Fibroblast of skin of back (primary cell): Measurements from ENCODE around the gene STX7.
A peak's percentile ranks its signal among the peaks of the same experiment; 100 is the strongest.

Source experiments
- DNase-seq: peaks from one replicate; pipeline ENCODE4 v3.0.0-alpha.2; 2013

STX7 gene

DNA sequence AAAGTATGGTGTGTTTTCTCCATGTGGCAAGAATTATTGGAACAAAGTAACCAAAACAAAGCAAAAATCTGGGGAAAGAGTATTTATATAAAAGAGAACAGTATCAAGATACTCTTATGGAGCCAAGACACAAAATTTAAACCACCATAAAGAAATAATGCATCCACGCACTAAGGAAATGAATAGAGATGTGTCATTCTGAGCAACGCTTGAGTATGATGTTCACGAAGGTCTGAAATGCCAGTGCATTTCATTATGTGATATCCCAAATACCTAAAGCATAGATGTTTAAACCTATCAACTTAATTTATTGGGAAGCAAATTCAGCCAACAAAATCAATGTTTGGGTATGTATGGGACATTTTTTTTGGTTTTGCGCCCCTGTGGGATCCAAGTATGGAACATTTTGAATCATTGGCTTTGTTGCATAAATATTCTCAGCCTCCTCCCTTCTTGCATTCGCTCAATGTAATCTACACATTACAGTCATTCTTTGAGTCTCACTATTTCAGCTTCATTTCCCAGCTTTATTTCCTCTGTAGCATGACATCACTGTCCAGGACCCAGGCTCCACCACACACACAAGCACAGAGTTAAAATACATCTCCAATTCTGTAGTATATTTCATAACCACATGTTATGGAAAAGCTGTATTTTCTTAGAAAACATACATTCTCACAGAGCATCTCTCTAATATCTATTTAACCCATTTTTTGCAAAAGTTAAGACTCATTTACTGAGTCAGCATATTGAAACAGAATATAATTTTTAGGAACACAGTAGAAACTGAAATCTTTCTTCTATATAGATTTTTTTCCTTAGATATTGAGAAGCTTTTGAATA is 100.0 kb downstream of the STX7 start:
- peak; percentile 59 for DNase-seq

DNA sequence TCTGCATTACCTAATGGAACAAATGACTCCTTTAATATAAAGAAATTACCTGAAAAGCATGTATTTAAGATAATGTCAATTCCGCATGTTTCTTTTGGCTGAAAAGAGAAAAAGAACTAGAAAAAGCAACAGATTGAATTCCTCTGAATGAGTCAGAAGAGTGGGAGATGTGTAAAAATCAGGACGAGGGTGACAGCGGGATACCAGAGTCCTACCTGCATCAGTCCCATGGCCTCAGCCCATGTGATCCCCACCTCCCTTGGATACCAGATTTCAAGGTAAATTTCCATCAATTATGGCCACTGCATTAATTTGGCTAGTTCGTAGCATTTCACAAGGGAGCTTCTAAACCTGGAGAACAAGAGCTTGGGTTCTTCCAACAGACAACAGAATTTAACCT is 101.6 kb downstream of the STX7 start:
- DNase-seq = no peak

DNA sequence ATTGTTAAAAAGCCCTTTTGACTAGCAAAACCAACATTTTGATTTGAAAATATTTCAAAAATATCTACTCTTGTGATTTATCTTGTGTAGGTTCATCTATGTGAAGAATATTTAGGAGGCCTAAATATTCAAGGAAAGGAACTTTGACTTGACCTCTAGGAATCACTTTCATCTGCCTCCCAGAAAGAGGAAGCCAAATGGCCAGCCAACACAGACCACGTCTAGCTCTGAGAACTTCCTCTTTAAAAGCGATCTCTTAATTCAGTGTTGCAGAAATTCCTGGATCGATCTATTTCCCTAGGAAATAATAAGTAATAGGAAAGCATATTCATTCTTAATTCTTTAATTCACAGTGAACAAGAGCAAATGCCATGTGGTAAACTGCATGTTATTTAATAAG is 102.1 kb downstream of the STX7 start:
- no peak for DNase-seq

DNA sequence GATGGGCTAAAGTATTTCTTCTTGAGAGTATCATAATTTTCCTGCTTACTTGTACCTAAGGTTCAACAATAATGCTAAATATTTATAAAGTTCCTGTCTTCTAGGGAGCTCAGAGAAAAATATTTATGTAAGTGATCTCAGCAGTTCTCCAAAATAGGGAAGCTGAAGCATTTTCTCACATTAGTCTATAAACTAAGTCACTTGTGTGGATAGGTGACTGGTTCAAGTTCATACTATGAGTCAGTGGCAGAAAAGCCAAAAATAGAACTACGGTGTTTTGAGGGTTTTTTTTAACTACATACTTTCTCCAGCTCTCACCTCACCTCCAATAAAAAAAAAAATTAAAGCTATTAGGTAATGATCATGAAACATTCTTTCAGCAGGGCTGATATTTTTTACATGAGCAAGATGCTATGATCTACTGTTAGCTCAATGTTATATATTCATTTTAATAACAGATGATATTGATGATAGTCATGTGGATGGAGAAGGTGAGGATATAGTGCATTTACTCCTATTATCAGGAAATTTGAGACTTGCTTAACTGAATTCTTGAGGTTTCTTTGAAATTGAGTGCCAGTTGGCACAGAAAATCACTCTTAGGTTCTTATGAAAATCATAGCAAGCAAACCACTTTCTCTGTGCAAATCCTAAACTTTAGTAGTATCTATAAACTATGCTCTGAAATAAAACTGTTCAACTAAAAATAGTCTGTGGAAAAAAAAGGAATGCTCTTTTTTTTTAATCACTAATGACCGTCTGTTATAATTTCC is 107.6 kb downstream of the STX7 start:
- peak; percentile 49 for DNase-seq

DNA sequence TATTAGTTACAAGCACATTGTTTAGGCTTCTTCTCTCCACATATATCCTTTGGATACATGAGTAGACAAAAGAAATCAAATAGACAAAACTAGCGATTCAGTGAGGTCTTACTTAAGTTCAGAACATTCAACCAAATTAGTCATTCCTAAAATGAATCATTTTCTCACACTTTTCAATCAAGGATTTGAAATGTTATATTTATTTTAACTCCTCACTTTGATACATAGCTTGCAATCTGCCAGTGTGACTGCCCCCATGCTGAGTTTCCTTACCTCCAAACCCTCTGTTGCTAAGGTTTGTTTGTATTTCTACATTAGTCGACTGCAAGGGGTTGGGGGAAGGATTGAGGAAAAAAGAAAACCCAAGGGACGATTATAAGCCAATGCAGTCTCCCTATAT is 108.2 kb downstream of the STX7 start:
- peak; percentile 44 for DNase-seq

DNA sequence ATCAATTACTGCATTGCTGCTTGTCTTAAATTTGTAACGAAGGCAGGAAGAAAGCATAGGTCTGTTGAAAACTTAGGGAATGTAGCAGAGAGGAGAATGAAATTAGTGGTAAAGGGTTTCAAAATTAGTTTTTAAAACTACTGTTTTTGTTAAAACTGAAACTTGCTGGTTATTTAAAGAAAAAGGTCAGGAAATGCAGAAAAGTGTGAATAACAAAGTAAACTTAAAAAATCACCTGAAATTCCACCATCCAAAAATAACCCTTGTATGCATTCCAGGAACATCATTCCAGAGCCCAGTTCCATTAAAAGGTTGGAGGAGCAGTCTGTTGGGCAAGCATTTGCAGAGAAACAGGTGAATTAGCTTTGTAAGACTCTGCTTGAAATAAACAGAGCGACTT is 108.6 kb downstream of the STX7 start:
- DNase-seq = no peak

DNA sequence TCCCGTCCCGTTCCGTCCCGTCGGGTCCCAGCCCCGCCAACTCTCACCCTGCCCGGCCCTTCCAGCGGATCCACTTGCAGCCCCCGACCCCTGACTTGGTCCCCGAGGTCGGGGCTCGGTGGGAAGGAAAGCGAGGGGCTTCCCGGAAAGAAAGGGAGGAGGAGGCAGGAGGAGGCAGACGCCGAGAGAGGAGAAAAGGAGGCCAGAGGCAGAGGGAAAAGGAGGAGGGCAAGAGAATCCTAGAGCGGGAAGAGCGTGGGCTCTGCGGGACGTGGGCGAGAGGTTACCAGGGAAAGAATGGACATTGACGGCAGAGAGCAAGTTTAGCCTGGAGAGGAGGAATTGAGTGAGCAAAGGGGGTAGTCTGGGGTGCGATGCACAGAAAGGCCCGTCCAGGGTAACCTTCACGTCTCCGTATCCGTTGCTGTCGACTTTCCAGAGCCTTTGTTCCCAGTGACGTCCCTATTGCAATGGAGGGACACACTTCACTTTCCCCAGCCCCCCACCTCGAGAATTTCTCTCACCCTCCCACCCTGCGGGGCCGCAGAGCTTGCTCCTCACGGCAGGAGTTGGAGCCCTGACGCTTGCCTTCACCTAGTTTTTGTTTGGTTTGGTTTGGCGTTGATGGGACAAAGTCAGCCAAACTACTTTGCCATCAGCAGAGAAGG is 111.2 kb downstream of the STX7 start:
- DNase-seq = no peak

DNA sequence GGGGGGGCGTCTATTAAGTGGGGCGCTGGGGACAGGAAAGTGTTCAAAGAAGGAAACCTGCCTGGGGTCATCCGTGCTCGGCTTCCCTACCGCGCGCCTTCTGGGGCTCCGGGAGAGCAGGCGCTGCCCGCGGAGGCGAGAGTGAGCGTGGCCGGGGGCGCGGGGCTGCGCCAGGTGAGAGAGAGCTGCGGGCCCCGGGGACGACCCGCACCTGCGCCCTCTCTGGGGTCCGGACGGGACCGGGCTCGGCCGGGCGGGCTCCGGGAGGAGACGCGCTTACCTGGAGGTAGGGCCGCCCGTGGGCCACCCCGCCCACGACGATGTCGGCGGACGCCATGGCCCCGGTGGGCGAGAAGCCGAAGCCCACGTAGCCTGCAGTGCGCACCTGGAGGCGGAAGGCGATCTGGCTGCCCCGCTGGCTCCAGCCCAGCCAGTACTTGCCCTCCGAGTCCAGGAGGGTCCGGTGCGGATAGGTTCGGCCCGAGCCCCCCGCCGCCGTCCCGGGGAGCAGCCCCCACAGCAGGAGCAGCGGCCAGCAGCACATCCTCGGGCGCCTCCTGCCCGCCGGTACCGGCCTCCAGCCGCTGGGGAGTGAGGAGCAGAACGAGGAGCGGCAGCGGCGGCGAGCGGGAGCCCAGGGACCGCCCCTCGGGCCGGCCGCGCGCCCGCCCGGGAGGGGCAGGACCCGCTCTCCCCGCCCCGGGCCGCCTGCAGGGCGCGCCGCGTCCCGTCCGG is 111.9 kb downstream of the STX7 start, which contains the start of gene MOXD1:
MOXD1 (minus strand) TSS at position 593 of the 735 bp plus-strand sequence; CDS start at position 544, 49 bp downstream.
- peak; percentile 61 for DNase-seq

DNA sequence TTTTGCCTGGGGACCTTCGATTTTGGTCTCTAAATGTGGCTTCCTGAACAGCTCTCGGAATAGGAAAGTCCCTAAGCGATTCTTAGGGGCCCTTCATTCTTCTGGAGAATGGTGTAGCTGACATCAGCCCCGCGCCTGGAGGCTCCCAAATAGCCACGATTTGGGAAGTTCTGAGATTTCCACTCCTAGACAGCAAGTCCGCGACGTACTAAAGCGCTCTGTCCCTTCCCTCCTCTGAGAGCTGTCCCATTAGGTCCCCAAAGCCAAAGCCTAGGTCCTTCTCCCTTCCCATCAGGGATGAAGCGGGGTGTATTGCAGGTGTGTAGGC is 112.4 kb downstream of the STX7 start:
- no peak for DNase-seq

DNA sequence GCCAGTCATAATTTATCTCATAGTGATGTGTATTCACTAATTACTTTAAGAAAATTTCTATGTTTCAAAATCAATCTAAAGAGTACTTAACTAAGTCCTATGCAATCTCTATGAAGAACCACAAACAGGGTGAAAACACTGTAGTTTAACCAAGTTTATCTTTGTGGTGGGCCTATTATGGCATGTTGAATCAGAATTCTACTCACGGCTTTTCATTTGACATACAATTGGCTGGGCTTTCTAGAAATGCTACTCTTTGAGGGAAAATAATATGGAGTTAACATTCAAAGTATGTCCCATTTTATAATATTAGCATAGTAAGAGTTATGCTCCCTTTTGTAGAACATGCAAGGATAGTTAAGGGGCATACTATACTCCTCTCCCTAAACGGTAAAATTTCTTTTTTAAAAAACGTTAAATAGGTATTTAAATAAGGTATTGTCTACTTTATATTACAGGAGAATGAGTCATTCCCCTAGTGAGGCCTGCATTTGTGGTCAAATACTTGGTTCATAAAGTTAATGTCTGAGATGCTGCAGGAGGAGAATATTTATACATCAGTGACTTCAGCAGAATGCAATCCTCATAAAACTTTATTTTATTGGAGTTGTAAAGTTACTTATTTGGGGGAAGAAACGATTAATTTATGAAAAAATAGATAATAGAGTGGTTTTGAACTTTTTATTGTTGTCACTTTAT is 113.4 kb downstream of the STX7 start:
- peak; percentile 62 for DNase-seq
